Testis (tissue), 3 donors: ENCODE measurements around the gene CBX5. TPM values are rescaled to one million over a fixed set of nuclear protein-coding genes. Genes with fewer than 3 reads are reported as not detected.
"Not testable (repeated sequence)": the region's sequence is repeated elsewhere in the genome, so short reads cannot be mapped to it uniquely, and the experiment has no call there.

Source experiments
- DNase-seq: peaks from one replicate; pipeline ENCODE4 v3.0.0-alpha.2; 2019
- H3K27ac ChIP-seq, 2 donors: fragments of 200-600 bp; sonication (generic); one replicate each; pipeline ENCODE4 v1.5.1; 2019
- H3K27me3 ChIP-seq: fragments of 200-600 bp; sonication (generic); one replicate; pipeline ENCODE4 v1.5.1; 2019
- H3K36me3 ChIP-seq: fragments of 200-600 bp; sonication (generic); one replicate; pipeline ENCODE4 v1.5.1; 2017; ENCODE audit warnings: low read depth; ENCODE audit errors: missing control alignments
- H3K4me1 ChIP-seq: fragments of 200-600 bp; sonication (generic); one replicate; pipeline ENCODE4 v1.5.1; 2019
- H3K4me3 ChIP-seq, 2 donors: fragments of 200-600 bp; sonication (generic); one replicate each; pipeline ENCODE4 v1.5.1; 2017 to 2019
- H3K9me3 ChIP-seq: fragments of 200-600 bp; sonication (generic); one replicate; pipeline ENCODE4 v1.5.1; 2017
- CTCF ChIP-seq, 3 experiments: fragments of 450-650 bp in 2 of 3; fragments of 200-600 bp in 1 of 3; sonication (generic) in 1 of 3; IDR thresholded peaks; one replicate each; pipeline ENCODE4 v1.5.1; 2016 to 2019; ENCODE audit warnings: antibody characterized with exemption in 3 of 3, mild to moderate bottlenecking in 2 of 3, moderate library complexity in 1 of 3
- POLR2A ChIP-seq: fragments of 450-650 bp; IDR thresholded peaks from one replicate; pipeline ENCODE4 v1.6.1; 2017; ENCODE audit warnings: antibody characterized with exemption, mild to moderate bottlenecking, moderate library complexity
- WGBS, 2 donors: methylation state at CpG; one replicate each; pipeline ENCODE4 v1.1.5; 2018; 5-methylcytosine and 5-hydroxymethylcytosine counted together
- intact Hi-C: fragments of 100-400 bp; cut with DNase I; formaldehyde crosslinking; loops from one replicate; pipeline ENCODE4 v1.15.1; 2023; ENCODE audit warnings: low total_unique reads
- polyA plus RNA-seq: library from polyadenylated mRNA; stranded (reverse); fragments of 350-450 nt; fragmentation: Illumina TruSeq; extraction: RNeasy Lipid Tissue Mini Kit (QIAGEN cat#74804); gene quantifications from one replicate; pipeline ENCODE4 v1.2.3, GENCODE V29; 2014; ENCODE audit warnings: low read depth, low replicate concordance; ENCODE audit not compliant: insufficient read depth
- total RNA-seq, 2 donors: library from RNA; depleted of rRNA; stranded (reverse); fragments of >200 nt; gene quantifications; one replicate each; pipeline ENCODE4 v1.2.3, GENCODE V29; 2016

CBX5 gene
- total and polyA plus RNA-seq, 3 donors from 2014 or later: 52.7 to 66.4 (median 63.9) TPM

GRCh38 chr12:54195737-54196347 is 84.1 kb downstream of the CBX5 start:
- DNase-seq: no peak
- no peak for TF ChIP-seq POLR2A
- TF ChIP-seq CTCF (IDR thresholded peaks at IDR 0.05): no peak
- intact Hi-C loops: no loop called here
- 64 to 66% methylated on average over 17 of the region's 17 CpGs for WGBS, 2 donors
- no peaks in the 10 kb centered on the region for H3K9me3 ChIP-seq
- peaks cover 10% of the 10 kb centered on the region for H3K4me1 ChIP-seq
- no peak overlapping the region for H3K27ac ChIP-seq
- no peaks in the 10 kb centered on the region for H3K36me3 ChIP-seq
- no peaks in the 10 kb centered on the region for H3K27me3 ChIP-seq
- H3K4me3 ChIP-seq: no peak overlapping the region

GRCh38 chr12:54195080-54195736 is 84.7 kb downstream of the CBX5 start:
- Histone ChIP-seq H3K4me3 (no peak overlapping the region), H3K36me3 (no peaks in the 10 kb centered on the region), H3K27ac (no peak overlapping the region), H3K27me3 (no peaks in the 10 kb centered on the region), H3K9me3 (no peaks in the 10 kb centered on the region), H3K4me1 (peaks cover 10% of the 10 kb centered on the region)
- 47 to 62% methylated on average over 4 of the region's 4 CpGs for WGBS, 2 donors
- no peak for DNase-seq
- intact Hi-C loops: no loop called here
- TF ChIP-seq CTCF (IDR thresholded peaks at IDR 0.05): no peak
- no peak for TF ChIP-seq POLR2A

- not testable (repeated sequence) for H3K9me3 ChIP-seq, H3K27ac ChIP-seq, H3K27me3 ChIP-seq, DNase-seq, H3K4me1 ChIP-seq, H3K4me3 ChIP-seq, H3K36me3 ChIP-seq
- intact Hi-C loops: loop anchor here (5.0 kb wide), 1 partner anchor 162 kb away; the partner anchor contains the start of gene HOXC5
- 70 to 71% methylated on average over 2 of the region's 2 CpGs for WGBS, 2 donors
Observed at GRCh38 chr12:54194611-54195010, 85.3 kb downstream of the CBX5 start.

GRCh38 chr12:54193434-54193833 is 86.5 kb downstream of the CBX5 start:
- Histone ChIP-seq H3K36me3 (no peaks in the 10 kb centered on the region), H3K4me3 (no peak overlapping the region), H3K4me1 (peaks cover 10% of the 10 kb centered on the region), H3K27me3 (no peaks in the 10 kb centered on the region), H3K9me3 (no peaks in the 10 kb centered on the region), H3K27ac (no peak overlapping the region)
- no peak for TF ChIP-seq POLR2A
- no peak for TF ChIP-seq CTCF (IDR thresholded peaks at IDR 0.05)
- WGBS, 2 donors: 83 to 89% methylated on average over 6 to 7 of the region's 7 CpGs
- intact Hi-C loops: loop anchor here (5.0 kb wide), 1 partner anchor 161 kb away; the partner anchor contains the start of gene HOXC5
- no peak for DNase-seq

- 0 to 1% methylated on average over 14 of the region's 14 CpGs for WGBS, 2 donors
Observed at GRCh38 chr12:54191550-54192022, 88.3 kb downstream of the CBX5 start.

More at GRCh38 chr12:54191550-54192022, 88.3 kb downstream of the CBX5 start:
- H3K4me3 ChIP-seq: no peak overlapping the region
- TF ChIP-seq CTCF (IDR thresholded peaks at IDR 0.05) (peak; percentile 53 to 79 (median 70)), POLR2A (no peak)
- no peaks in the 10 kb centered on the region for H3K36me3 ChIP-seq
- H3K9me3 ChIP-seq: no peaks in the 10 kb centered on the region
- H3K4me1 ChIP-seq: peaks cover 16% of the 10 kb centered on the region
- intact Hi-C loops: loop anchor here (5.0 kb wide), 1 partner anchor 159 kb away; the partner anchor contains the start of gene HOXC5
- H3K27me3 ChIP-seq: no peaks in the 10 kb centered on the region
- peak; percentile 94 for DNase-seq
- no peak overlapping the region for H3K27ac ChIP-seq
